Measurements from ENCODE around the gene CRABP2.

The CRABP2 gene

DNA sequence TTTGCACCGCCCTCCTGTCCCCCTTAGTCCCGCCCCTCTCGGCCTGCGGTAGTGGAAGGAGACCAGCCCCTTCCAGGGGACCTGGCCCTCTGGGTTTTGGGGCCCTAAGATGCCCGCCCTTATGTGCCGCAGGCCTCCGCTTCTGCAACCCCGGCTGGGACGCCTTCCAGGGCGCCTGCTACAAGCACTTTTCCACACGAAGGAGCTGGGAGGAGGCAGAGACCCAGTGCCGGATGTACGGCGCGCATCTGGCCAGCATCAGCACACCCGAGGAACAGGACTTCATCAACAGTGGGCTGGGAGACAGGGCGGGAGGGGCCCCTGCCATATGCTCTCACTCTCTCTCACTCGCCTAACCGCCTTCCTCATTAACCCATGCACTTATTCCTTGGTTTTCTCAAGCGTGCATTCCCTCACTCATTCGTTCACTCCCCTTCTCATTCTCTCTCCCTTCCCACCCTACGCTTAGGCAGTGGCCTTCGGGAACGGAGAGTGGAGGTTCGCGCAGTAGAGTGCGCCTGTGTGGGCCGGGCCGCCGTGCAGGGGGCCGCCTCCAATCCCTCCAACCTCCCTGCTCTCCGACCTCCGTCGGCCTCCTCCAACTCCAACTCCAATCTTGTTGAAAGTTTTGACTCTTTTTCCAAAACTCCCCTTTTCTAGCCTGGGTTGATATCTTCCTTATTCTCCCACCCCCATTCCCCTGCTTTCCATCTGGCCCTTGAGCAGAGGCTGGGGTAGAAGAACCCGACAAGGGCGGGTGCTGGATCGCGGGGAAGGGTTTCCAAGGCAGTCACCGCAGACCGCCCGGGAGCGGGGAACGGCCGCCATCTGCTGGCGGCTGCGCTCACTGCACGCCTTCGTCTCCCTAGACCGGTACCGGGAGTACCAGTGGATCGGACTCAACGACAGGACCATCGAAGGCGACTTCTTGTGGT is 48.3 kb downstream of the CRABP2 start:
- no peaks in the 10 kb centered on the region for H3K9me3 ChIP-seq (ENCODE audit: control insufficient read depth, insufficient read depth, low read length)
- peaks cover 37% of the 10 kb centered on the region for H3K4me1 ChIP-seq (ENCODE audit: control insufficient read depth, low read length)
- TF ChIP-seq EZH2phosphoT487 (IDR thresholded peaks at IDR 0.05; ENCODE audit: borderline replicate concordance, low read length) = peak; percentile 97
- TF ChIP-seq, protein P1, sequence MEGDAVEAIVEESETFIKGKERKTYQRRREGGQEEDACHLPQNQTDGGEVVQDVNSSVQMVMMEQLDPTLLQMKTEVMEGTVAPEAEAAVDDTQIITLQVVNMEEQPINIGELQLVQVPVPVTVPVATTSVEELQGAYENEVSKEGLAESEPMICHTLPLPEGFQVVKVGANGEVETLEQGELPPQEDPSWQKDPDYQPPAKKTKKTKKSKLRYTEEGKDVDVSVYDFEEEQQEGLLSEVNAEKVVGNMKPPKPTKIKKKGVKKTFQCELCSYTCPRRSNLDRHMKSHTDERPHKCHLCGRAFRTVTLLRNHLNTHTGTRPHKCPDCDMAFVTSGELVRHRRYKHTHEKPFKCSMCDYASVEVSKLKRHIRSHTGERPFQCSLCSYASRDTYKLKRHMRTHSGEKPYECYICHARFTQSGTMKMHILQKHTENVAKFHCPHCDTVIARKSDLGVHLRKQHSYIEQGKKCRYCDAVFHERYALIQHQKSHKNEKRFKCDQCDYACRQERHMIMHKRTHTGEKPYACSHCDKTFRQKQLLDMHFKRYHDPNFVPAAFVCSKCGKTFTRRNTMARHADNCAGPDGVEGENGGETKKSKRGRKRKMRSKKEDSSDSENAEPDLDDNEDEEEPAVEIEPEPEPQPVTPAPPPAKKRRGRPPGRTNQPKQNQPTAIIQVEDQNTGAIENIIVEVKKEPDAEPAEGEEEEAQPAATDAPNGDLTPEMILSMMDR (IDR thresholded peaks at IDR 0.05; ENCODE audit: low read depth, low read length, poor library complexity, severe bottlenecking) = peak; percentile 96
- H3K36me3 ChIP-seq (ENCODE audit: control insufficient read depth, low read length) = no peaks in the 10 kb centered on the region
- H3K79me2 ChIP-seq (ENCODE audit: control insufficient read depth, low read length) = no peaks in the 10 kb centered on the region
- no peaks in the 10 kb centered on the region for H3K9me2 ChIP-seq (replicated peaks; ENCODE audit: control insufficient read depth, low read length)
- no peak overlapping the region for H3K4me3 ChIP-seq (ENCODE audit: low read length)
- no peaks in the 10 kb centered on the region; the same call in 1 of the 2 replicates for H3F3A ChIP-seq (ENCODE audit: control insufficient read depth, insufficient read depth)
- peak overlapping the region; percentile 35 for H3K4me2 ChIP-seq (ENCODE audit: low read length)
- H4K20me1 ChIP-seq (ENCODE audit: control insufficient read depth, insufficient read depth, low read depth, low read length) = no peaks in the 10 kb centered on the region
- H3K27ac ChIP-seq (ENCODE audit: low read depth, low read length) = no peak overlapping the region
- peaks cover 54% of the 10 kb centered on the region for H3K27me3 ChIP-seq (ENCODE audit: control insufficient read depth, low read length)

- Histone ChIP-seq H3K27me3 (ENCODE audit: control insufficient read depth, low read length) (peaks cover 61% of the 10 kb centered on the region), H3K4me3 (ENCODE audit: low read length) (no peak overlapping the region), H3K27ac (ENCODE audit: low read depth, low read length) (no peak overlapping the region), H3K4me2 (ENCODE audit: low read length) (no peak overlapping the region), H3K9me2 (replicated peaks; ENCODE audit: control insufficient read depth, low read length) (no peaks in the 10 kb centered on the region), H3F3A (ENCODE audit: control insufficient read depth, insufficient read depth) (no peaks in the 10 kb centered on the region), H3K36me3 (ENCODE audit: control insufficient read depth, low read length) (no peaks in the 10 kb centered on the region), H4K20me1 (ENCODE audit: control insufficient read depth, insufficient read depth, low read depth, low read length) (no peaks in the 10 kb centered on the region), H3K4me1 (ENCODE audit: control insufficient read depth, low read length) (peaks cover 26% of the 10 kb centered on the region), H3K79me2 (ENCODE audit: control insufficient read depth, low read length) (no peaks in the 10 kb centered on the region), H3K9me3 (ENCODE audit: control insufficient read depth, insufficient read depth, low read length) (no peaks in the 10 kb centered on the region)
- no peak for TF ChIP-seq EZH2phosphoT487 (IDR thresholded peaks at IDR 0.05; ENCODE audit: borderline replicate concordance, low read length)
- TF ChIP-seq, protein P1 (IDR thresholded peaks at IDR 0.05; ENCODE audit: low read depth, low read length, poor library complexity, severe bottlenecking) = no peak
Measured at GRCh38 chr1:156655904-156656516, 49.4 kb downstream of the CRABP2 start.

- Histone ChIP-seq H3K9me2 (replicated peaks; ENCODE audit: control insufficient read depth, low read length) (no peaks in the 10 kb centered on the region), H3K4me1 (ENCODE audit: control insufficient read depth, low read length) (peaks cover 19% of the 10 kb centered on the region), H3K27me3 (ENCODE audit: control insufficient read depth, low read length) (peaks cover 61% of the 10 kb centered on the region), H4K20me1 (ENCODE audit: control insufficient read depth, insufficient read depth, low read depth, low read length) (no peaks in the 10 kb centered on the region), H3K36me3 (ENCODE audit: control insufficient read depth, low read length) (no peaks in the 10 kb centered on the region), H3K4me3 (ENCODE audit: low read length) (no peak overlapping the region), H3K9me3 (ENCODE audit: control insufficient read depth, insufficient read depth, low read length) (no peaks in the 10 kb centered on the region), H3K79me2 (ENCODE audit: control insufficient read depth, low read length) (no peaks in the 10 kb centered on the region), H3F3A (ENCODE audit: control insufficient read depth, insufficient read depth) (no peaks in the 10 kb centered on the region), H3K27ac (ENCODE audit: low read depth, low read length) (no peak overlapping the region), H3K4me2 (ENCODE audit: low read length) (no peak overlapping the region)
- TF ChIP-seq EZH2phosphoT487 (IDR thresholded peaks at IDR 0.05; ENCODE audit: borderline replicate concordance, low read length) = no peak
- TF ChIP-seq, protein P1 (IDR thresholded peaks at IDR 0.05; ENCODE audit: low read depth, low read length, poor library complexity, severe bottlenecking) = no peak
Measured at GRCh38 chr1:156655151-156655903, 50.1 kb downstream of the CRABP2 start.

Data from DOHH2 (cell line).